Left hindlimb (tissue), 1 donor: ENCODE results near the gene SGO2.
"Not testable (repeated sequence)": the region's sequence is repeated elsewhere in the genome, so short reads cannot be mapped to it uniquely, and the experiment has no call there.

Experiments
- DNase-seq: peaks from one replicate; pipeline ENCODE4 v3.0.0-alpha.2; 2018

SGO2 gene

DNA sequence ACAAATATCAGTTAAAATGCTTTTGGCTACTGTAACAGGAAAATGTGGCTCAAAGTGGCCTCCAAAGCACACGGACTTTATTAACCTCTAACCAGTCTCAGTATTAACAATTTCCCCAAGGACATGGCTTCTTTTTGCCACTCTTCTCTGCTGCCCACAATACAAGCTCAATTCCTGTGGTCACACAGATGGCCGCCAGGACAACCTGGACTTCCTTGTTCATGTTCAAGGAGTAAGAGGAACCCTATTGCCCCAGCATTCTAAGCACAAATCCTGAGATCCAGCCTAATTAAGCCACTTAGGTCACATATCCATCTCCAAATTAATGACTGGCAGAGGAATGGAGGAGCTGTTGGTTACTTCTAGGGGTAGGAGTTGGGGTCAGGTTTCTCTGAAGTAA is 98.0 kb downstream of the SGO2 start:
- no peak for DNase-seq

DNA sequence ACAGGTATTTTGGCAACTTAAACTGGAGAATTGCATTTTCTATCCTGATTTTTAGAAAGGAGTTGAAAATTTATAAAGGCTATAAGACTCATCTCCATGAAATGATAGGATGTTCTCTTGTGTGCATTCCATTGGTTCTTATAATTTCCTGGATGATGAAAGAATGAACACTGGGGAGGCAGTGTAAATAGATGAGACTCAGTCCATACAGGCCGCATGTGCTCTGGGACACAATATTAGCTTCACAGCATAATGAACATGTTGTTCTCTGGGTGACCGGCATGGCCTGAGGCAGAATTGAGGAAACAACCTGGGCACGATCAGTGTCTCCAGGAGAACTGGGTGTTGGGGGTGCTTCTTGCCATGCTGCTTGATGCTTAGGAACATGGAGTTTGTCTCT is 98.7 kb downstream of the SGO2 start:
- no peak for DNase-seq

DNA sequence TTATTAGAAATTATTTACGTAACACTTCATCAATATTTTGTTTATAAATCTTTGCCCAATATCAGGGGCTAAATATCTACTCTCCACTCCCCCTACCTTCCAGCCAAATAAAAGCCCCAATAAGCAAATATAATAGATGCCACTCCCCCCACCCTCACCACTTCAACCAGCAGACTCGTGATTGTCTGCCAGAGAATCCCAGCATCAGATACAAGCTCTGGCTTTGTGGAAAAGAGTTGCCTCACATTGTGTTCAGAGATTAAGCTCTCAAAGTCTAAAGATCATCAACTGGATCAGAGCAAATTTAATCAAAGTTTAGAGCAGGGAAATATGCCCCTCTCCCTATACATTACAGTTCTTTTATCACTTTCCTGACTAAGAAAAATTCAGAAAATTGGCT is 99.3 kb downstream of the SGO2 start:
- DNase-seq, result no peak

DNA sequence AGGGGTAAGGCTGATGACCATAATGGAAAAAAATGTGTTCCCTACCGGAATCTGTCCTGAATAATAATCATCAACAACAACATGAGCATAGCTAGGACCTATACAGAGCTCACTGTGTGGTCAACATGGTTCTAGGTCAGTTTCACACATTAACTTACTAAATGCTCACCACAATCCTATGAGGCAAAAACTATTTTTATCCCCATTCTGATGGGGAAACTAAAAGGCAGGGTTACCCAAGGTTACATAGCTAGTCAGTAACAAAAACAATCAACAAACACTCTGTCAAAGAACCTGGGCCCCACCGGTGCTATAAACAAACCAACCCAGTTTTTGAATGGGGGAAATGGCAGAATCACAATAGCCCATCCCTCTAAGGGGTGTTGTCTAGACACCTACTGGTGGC is 100.0 kb downstream of the SGO2 start:
- DNase-seq, result no peak

DNA sequence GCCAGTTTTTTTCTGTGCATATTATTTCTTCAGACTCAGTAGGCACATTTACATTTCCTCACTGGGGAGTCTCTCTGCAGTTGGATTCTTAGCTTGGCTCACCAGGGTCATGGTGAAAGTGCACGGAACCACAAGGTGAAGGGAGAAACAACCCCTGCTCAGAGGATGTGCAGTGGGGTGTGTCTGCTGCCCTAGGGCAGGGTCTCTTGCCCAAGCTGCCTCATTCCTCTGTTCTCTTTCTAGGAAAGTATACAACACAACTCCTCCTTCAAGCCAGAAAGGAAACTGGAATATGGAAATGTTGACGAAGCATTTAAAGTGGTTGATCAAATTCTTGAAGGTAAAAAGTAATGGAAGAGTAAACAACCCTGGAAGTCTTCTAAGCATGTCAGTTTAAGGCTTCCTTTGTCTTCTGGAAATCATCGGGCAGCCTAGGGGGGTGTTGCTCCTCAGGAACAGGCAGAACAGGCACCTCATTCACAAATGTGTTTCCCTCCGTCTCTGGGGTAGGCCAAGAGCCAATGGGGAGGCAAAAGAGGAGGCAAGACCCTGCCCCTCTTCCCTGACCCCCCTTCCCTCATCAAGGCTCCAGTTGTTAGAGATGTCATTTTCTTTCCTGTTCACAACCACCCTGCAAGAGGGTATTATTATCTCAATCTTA is 101.2 kb downstream of the SGO2 start:
- DNase-seq, result no peak

DNA sequence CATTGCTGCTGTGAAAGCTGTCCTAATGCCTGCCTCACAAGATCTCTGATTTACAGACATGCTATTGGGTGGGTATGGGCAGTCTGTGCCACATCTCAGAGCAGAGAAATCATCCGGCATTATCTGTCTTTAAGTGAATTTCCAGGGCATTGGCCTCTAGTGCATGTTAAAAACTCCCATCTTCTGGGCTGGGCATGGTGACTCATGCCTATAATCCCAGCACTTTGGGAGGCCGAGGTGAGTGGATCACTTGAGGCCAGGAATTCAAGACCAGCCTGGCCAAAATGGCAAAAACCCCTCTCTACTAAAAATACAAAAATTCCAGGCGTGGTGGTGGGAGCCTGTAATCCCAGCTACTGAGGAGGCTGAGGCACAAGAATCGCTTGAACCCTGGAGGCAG is 102.5 kb downstream of the SGO2 start:
- not testable (repeated sequence) for DNase-seq

DNA sequence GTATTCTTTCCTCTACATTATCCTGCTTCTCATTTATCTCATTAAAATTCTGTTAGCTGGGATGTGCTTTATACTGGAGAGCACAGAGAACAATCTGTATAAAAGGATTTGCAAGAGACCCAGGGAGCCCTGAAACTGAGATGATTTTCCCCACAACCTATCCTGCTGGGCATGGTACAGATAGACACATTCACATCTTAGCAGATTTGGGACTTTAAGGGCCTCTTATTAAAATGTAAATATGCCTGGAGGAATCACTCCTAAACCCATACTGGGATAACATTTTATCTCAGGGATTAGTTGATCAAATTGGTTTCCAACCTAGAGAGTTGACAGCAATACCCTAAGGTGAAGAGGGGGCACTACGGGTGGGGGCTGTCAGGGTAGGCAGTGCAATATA is 105.3 kb downstream of the SGO2 start:
- no peak for DNase-seq
